Immature natural killer cell (primary cell): ENCODE measurements around the gene INSRR. TPM values are rescaled to one million over a fixed set of nuclear protein-coding genes. Genes with fewer than 3 reads are reported as not detected.

Experiments used
- DNase-seq, 3 donors: peaks; one replicate each; pipeline ENCODE4 v3.0.0; 2022; ENCODE audit warnings: mixed read lengths in 1 of 3
- H3K27ac Mint-ChIP-seq, 6 donors: one replicate each; pipeline ENCODE4 v1.8.0; 2020; ENCODE audit warnings: mixed read lengths in 6 of 6, mild to moderate bottlenecking in 5 of 6, inconsistent platforms in 4 of 6, moderate library complexity in 3 of 6
- H3K27me3 Mint-ChIP-seq, 3 donors: one replicate each; pipeline ENCODE4 v1.8.0; 2020 to 2021; ENCODE audit warnings: low read depth in 3 of 3, mild to moderate bottlenecking in 3 of 3, mixed read lengths in 3 of 3, moderate library complexity in 3 of 3, inconsistent platforms in 1 of 3
- H3K36me3 Mint-ChIP-seq, 3 donors: one replicate each; pipeline ENCODE4 v1.8.0; 2020; ENCODE audit warnings: mixed read lengths in 3 of 3, inconsistent platforms in 2 of 3, mild to moderate bottlenecking in 2 of 3
- H3K4me1 Mint-ChIP-seq, 2 donors: one replicate each; pipeline ENCODE4 v1.8.0; 2020; ENCODE audit warnings: inconsistent platforms in 2 of 2, mild to moderate bottlenecking in 2 of 2, mixed read lengths in 2 of 2, moderate library complexity in 1 of 2
- H3K4me3 Mint-ChIP-seq, 5 donors: one replicate each; pipeline ENCODE4 v1.8.0; 2020; ENCODE audit warnings: mild to moderate bottlenecking in 5 of 5, mixed read lengths in 5 of 5, inconsistent platforms in 3 of 5, moderate library complexity in 3 of 5
- H3K9me3 Mint-ChIP-seq, 6 donors: one replicate each; pipeline ENCODE4 v1.8.0; 2020; ENCODE audit warnings: mild to moderate bottlenecking in 6 of 6, mixed read lengths in 6 of 6, inconsistent platforms in 4 of 6, moderate library complexity in 3 of 6
- polyA plus RNA-seq, 3 donors: library from polyadenylated mRNA; unstranded; fragments of 300-500 nt; fragmentation: Illumina TruSeq; gene quantifications; one replicate each; pipeline ENCODE4 v1.2.3, GENCODE V29; 2021

Gene INSRR
- polyA plus RNA-seq, 3 donors from 2014 or later = not detected

DNA sequence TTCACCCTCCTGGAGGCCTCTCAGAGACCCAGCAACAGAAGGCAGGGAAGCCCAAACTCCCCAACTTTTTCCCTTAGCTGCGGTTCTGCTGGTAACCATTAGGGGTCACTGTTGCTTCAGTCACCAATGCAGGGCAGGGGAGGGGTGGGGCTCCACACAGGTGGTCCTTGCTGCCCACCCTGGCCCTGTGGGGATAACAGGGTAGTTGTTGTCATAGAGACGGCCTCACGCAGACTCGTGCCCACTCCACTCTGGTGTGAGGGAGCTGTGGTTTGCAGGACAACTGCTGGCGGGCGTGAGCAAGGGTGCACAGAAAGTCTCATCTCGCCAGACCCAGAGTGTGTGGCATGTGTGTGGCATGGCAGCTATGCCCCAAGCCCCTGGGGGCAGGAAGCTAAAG is 19.9 kb downstream of the INSRR start:
- Mint-ChIP-seq H3K27me3 (peaks cover 7 to 21% (median 14%) of the 10 kb centered on the region in 3 donors), H3K36me3 (no peaks in the 10 kb centered on the region), H3K4me1 (peaks cover 7 to 11% of the 10 kb centered on the region in 2 donors), H3K9me3 (no peaks in the 10 kb centered on the region), H3K27ac (peak overlapping the region in 5 of 6 donors; percentile 25 to 80 (median 68)), H3K4me3 (peak overlapping the region in 1 of 5 donors; percentile 34)
- DNase-seq = peak; percentile 64 to 73 (median 69)

DNA sequence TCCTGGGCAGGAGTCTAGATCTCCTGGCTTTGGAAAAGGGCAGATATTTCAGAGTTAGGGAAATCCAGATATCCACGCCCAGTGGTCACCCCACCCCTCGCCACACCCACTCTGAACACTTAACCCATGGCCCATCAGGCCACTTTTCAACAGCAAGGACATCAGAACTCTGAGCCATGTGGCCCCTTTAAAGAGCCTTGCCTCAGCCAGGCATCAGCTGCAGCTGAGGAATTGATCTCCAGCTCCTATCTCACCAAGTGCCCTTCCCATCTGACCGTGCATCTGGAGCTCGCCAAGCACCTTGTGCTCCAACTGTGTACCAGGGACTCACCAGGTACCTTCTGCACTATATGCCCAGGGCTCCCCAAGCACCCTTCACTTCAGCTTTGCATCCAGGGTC is 22.0 kb downstream of the INSRR start:
- DNase-seq = no peak
- Mint-ChIP-seq H3K4me3 (no peak overlapping the region), H3K27ac (peak overlapping the region in 2 of 6 donors; percentile 46 to 79), H3K4me1 (peaks cover 6 to 11% of the 10 kb centered on the region in 2 donors), H3K36me3 (no peaks in the 10 kb centered on the region), H3K9me3 (no peaks in the 10 kb centered on the region), H3K27me3 (peaks cover 6 to 11% (median 6%) of the 10 kb centered on the region in 3 donors)

DNA sequence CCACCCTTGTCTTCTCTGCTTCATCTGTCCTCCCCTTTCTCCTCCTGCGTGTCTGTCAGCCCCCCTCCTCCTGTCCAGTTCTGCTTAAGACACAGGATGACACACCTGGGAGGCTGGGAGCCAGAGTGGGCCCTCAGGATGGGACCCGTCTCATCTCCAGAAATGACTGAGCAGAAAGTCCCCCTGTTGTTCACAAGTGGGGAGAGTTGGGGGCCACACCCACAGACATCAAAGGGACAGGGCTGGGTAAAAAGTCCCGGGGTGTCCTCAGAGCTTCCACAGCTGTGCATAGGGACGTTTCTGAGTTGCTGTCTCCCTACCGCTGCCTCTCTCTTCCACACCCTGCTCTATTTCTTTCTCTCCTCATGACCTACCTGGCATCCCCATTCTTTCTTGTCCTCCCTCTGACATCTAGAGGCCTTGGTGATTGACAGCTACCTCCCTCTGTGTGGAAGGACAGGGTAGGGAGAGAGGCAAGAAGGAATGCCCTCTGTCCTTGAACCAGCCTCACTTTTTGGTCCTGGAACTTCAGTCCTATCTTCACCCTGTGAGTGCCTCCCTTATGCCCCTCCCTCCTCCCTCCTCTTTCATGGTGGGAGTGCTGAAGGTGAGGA is 22.8 kb downstream of the INSRR start:
- Mint-ChIP-seq H3K27ac (peak overlapping the region in 4 of 6 donors; percentile 33 to 79 (median 60)), H3K4me1 (peaks cover 6 to 11% of the 10 kb centered on the region in 2 donors), H3K4me3 (peak overlapping the region in 1 of 5 donors; percentile 55), H3K36me3 (no peaks in the 10 kb centered on the region), H3K9me3 (no peaks in the 10 kb centered on the region), H3K27me3 (peaks cover 6 to 18% (median 6%) of the 10 kb centered on the region in 3 donors)
- no peak for DNase-seq

DNA sequence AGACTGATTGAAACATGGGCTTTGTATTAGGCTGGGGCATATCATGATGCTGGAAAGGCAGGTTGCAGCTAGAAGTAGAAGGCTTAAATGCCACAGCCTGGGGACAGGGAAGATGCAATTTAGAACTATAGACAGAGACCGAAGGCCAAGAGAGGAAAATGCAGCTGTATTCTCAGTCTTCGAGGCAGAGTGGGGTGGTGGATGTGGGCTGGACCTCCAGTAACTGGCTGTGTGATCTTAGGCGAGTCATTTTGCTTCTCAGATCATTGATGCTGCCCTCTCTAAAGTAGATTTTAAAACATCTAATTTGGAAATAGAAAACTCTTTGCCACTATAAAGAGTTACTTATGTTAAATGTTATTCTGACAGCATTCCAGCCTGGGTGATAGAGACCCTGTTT is 24.6 kb downstream of the INSRR start:
- Mint-ChIP-seq H3K27me3 (peaks cover 2 to 18% (median 4%) of the 10 kb centered on the region in 3 donors), H3K9me3 (no peaks in the 10 kb centered on the region), H3K36me3 (no peaks in the 10 kb centered on the region), H3K4me1 (peaks cover 6 to 8% of the 10 kb centered on the region in 2 donors), H3K4me3 (no peak overlapping the region), H3K27ac (peak overlapping the region in 3 of 6 donors; percentile 30 to 47 (median 32))
- DNase-seq = no peak

DNA sequence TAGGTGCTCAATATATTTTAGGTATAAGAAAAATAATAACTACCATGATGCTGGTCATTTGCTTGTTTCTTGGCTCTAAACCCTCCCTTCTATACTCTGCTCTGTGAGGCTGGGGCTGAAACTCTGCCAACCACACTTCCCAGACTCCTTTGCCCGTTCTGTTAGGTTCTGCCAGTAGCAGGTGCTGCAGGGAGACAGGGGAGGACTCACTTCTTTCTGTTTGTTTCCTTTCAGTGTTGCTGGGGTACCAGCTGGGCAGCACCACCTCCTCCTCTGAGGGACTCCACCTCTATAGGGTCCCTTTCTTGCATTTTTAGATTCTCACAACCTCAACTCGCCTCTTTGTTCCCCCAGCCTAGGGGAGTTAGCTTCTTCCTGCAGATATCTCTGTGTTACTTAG is 25.3 kb downstream of the INSRR start:
- no peak for DNase-seq
- Mint-ChIP-seq H3K27ac (peak overlapping the region in 3 of 6 donors; percentile 0 to 54 (median 47)), H3K4me1 (peaks cover under 1% of the 10 kb centered on the region in 2 donors)

DNA sequence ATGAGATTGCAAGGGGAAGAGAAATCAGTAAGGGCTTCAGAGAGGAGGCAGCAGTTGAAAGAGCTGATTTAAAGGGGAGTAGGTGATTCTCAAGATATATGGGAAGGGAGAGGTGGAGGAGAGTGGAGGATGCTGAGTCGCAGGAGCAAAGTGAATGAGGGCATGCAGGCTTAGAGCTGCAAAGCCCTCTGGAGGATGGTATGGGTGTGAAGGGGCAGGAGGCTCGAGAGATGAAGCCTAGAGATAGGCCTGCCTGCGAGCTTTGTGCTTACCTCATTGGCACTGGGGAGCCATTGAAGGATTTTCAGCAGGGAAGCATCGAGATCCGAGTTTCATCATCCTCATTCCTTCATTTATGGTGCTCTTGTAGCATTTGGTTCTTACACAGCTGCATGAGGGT is 26.5 kb downstream of the INSRR start:
- H3K4me3 Mint-ChIP-seq = no peak overlapping the region
- H3K36me3 Mint-ChIP-seq = no peaks in the 10 kb centered on the region
- no peaks in the 10 kb centered on the region for H3K4me1 Mint-ChIP-seq
- no peak for DNase-seq
- H3K27ac Mint-ChIP-seq = peak overlapping the region in 2 of 6 donors; percentile 3 to 19
- no peaks in the 10 kb centered on the region for H3K9me3 Mint-ChIP-seq
- peaks cover 0 to 16% (median 4%) of the 10 kb centered on the region in 3 donors for H3K27me3 Mint-ChIP-seq

More for the DNA sequence above, 25.3 kb downstream of the INSRR start:
- Mint-ChIP-seq H3K27me3 (peaks cover 0 to 18% (median 4%) of the 10 kb centered on the region in 3 donors), H3K36me3 (no peaks in the 10 kb centered on the region), H3K9me3 (no peaks in the 10 kb centered on the region), H3K4me3 (no peak overlapping the region)

DNA sequence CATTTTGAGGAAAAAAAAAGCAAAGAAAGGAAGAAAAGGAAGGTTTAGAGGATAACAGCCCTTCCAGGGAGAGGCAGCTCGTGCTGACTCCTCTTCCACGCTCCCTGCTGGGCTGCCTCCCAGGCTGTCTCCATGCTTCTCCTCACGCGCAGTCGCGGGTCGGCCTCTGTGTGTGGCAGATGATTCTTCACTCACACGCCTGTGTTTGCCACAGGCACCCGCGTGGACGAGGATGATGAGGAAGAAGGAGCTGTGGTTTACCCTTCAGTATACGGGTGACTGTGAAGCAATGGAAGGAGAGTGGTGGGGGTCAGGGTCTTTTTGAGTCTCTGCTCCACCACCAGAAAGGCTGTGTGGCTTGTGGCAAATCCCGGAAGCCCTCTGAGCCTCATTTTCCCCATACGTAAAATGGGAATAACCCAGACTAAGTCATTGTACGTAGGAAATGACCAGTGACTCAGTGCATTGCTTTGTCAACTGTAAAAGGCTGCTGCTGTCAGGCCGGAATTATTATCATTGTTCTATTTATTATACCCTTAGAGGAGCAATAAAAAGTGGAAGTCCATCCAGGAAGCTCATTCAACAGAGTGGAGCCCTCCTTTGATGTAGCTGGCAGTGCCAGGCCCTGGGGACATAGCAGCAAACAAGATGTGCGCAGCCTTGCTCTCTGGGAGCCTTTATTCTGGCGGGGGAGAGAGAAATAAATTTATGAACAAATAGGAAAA is 30.4 kb downstream of the INSRR start:
- Mint-ChIP-seq H3K4me1 (no peaks in the 10 kb centered on the region), H3K36me3 (peaks cover 0 to 5% (median 0%) of the 10 kb centered on the region in 3 donors), H3K27ac (peak overlapping the region in 2 of 6 donors; percentile 71 to 76), H3K4me3 (no peak overlapping the region), H3K9me3 (no peaks in the 10 kb centered on the region), H3K27me3 (peaks cover 0 to 10% (median 0%) of the 10 kb centered on the region in 3 donors)
- DNase-seq = no peak

DNA sequence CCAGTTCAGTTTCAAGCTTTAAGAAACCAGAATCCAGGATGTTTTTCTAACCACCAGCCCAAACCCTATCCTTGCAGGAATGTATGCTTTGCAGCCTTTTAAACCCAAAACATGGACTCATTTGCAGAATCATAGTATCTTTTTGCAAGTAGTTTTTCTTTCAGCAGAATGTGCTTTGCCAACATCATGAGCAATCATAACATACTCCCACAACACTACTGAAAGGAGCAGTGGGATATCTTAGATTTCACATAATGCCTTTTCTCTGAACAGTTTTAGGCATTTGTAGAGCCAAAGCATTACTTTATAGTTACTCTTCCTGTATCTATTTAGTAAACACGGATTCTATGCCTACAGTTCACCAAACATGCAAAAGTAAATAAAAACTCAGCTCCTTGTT is 32.3 kb downstream of the INSRR start:
- Mint-ChIP-seq H3K27ac (no peak overlapping the region), H3K27me3 (peaks cover 0 to 8% (median 0%) of the 10 kb centered on the region in 3 donors), H3K4me1 (peaks cover 6% of the 10 kb centered on the region in 2 donors), H3K36me3 (peaks cover 0 to 5% (median 0%) of the 10 kb centered on the region in 3 donors), H3K4me3 (no peak overlapping the region), H3K9me3 (no peaks in the 10 kb centered on the region)
- no peak for DNase-seq

DNA sequence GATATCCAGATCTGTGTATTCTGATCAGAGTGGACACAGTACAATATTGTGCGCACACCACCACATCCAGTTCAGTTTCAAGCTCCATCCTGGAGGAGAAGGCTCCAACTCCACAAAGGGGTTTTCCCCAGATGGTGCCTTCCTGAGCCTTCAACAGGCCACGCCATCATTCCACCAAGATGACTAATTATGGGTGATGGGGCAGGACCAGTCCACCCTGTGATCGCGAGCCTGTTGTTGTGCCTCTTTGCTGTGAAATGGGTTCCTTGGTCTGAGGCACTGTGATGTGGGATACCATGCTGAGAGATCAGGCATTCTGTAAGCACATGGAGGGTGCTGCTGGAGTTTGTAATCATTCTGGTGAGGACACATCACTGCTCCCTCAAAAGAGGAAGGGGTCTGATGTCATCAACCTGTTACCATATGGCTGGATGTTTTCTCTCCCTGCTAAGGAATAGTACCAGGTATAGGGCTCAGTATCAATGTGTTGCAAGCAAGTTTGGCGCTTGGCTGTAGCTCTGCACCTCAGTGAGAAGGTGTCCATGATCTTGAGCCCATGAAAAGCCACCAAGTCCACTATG is 35.6 kb downstream of the INSRR start:
- DNase-seq = no peak
- Mint-ChIP-seq H3K4me3 (no peak overlapping the region), H3K9me3 (no peaks in the 10 kb centered on the region), H3K36me3 (peaks cover 0 to 9% (median 0%) of the 10 kb centered on the region in 3 donors), H3K4me1 (peaks cover 14 to 16% of the 10 kb centered on the region in 2 donors), H3K27ac (peak overlapping the region in 4 of 6 donors; percentile 20 to 83 (median 78)), H3K27me3 (peaks cover 0 to 5% (median 4%) of the 10 kb centered on the region in 3 donors)

DNA sequence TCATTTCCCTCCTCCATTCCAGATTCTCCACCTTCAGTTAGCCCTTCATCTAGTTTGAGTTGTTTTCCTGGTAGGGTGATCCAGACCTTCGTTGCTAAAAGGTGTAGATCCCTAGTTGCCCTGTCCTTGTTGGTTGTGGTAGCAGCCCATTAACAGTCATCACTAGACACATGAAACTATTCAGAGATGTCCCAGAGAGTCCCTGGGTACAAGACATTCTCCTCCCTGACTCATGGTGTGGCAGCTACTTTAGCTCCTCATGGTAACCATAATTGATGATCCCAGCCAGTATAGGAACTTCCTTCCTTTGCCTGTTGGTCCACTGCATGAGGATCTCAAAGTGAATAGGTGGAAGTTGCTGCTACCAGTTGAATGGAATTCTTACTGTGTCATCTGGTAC is 36.2 kb downstream of the INSRR start:
- H3K36me3 Mint-ChIP-seq = peaks cover 0 to 9% (median 0%) of the 10 kb centered on the region in 3 donors
- no peaks in the 10 kb centered on the region for H3K9me3 Mint-ChIP-seq
- H3K4me3 Mint-ChIP-seq = no peak overlapping the region
- peaks cover 0 to 9% (median 8%) of the 10 kb centered on the region in 3 donors for H3K27me3 Mint-ChIP-seq
- peak overlapping the region in 4 of 6 donors; percentile 24 to 83 (median 78) for H3K27ac Mint-ChIP-seq
- DNase-seq = no peak
- H3K4me1 Mint-ChIP-seq = peaks cover 18 to 22% of the 10 kb centered on the region in 2 donors

DNA sequence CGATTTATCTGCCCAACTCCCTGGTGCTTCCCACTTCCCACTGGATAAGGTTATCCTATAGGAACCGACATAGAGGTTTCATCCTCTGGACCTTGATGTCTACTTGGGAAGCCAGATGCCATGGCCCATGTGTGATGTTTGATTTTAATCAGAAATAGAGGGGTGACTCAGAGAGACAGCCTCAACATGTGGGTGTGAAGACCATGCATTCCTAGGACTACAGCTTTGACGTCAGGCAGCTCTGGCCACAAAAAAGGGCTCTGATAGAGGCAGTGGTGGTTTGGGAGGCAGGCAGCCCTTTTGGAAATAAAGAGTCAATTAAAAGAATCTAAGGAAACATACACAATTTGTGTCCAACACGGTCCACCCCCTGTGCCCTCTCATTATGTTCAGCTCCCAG is 37.1 kb downstream of the INSRR start:
- H3K36me3 Mint-ChIP-seq = peaks cover 0 to 9% (median 0%) of the 10 kb centered on the region in 3 donors
- H3K4me1 Mint-ChIP-seq = peaks cover 27 to 29% of the 10 kb centered on the region in 2 donors
- DNase-seq = peak; percentile 47 to 55 (median 48)
- no peaks in the 10 kb centered on the region for H3K9me3 Mint-ChIP-seq
- peaks cover 4 to 17% (median 14%) of the 10 kb centered on the region in 3 donors for H3K27me3 Mint-ChIP-seq
- H3K27ac Mint-ChIP-seq = peak overlapping the region in 5 of 6 donors; percentile 37 to 89 (median 75)
- peak overlapping the region in 1 of 5 donors; percentile 14 for H3K4me3 Mint-ChIP-seq

DNA sequence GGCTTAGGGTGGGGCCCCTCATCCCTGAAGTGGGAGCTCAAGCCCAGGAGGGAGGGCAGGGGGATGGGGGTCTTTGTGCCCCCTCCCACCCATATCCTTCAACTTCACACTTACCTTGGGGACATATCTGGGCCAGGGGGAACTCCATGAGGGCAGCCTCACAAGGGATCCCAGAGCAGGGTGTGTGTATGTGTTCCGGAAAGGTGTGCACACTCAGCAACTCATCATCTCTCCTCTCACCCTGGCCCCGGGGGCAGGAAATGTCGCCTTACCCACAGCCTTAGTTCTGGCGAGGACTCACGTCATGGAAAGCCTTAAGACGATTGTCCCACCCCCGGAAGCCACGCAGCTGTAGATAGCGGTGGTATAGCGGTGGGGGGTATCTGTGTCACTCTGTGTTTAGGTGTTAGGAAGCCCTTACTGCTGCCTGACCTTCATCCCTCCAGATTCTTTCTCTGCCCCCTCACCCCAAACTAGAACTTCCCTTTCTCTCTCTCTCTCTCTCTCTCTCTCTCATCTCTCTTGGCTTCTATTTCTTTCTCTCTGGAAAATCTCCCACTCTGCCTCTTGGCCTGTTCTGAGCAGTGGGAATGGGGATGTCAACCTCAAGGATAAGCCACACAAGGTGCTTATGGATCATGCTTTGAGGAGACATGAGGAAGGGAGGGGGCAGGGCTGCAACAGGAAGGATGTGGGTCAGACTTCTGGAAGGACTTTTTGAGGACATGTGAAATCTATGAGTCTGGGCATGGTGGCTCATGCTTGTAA is 42.2 kb downstream of the INSRR start, which contains the start of gene SH2D2A:
Gene SH2D2A (minus strand): TSS at position 288 of the 768 bp plus-strand sequence. CDS start 140 bp downstream, at position 148.
- peaks cover 19 to 23% (median 20%) of the 10 kb centered on the region in 3 donors for H3K36me3 Mint-ChIP-seq

DNA sequence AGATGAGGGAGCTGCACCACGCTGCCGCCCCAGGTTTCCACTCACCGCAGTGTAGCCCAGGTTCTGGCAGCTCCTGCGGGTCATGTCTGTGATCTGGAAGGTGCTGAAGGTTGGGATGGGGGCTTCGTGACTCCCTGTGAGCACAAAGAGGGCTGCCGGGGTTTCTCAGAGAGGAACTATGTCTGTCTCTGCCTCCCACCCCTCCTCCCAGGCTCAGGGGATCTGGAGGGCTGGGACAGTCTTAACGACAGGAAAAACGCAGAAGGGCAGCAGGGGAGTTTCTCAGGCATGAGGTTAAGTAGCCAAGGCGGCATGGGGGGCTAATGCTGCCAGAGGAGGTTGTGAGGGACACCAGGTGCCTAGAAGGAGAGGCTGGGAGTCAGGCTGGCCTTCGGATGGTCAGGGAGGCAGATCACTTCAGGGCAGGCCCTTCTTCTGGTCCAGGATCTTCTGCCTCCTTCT is 42.9 kb downstream of the INSRR start:
- Mint-ChIP-seq H3K27ac (peak overlapping the region; percentile 98 to 100 (median 100)), H3K36me3 (peaks cover 26 to 30% (median 27%) of the 10 kb centered on the region in 3 donors), H3K9me3 (no peaks in the 10 kb centered on the region), H3K4me1 (peaks cover 68 to 71% of the 10 kb centered on the region in 2 donors), H3K4me3 (peak overlapping the region; percentile 84 to 96 (median 94)), H3K27me3 (peaks cover 29 to 63% (median 59%) of the 10 kb centered on the region in 3 donors)
- DNase-seq = peak in 1 of 3 donors; percentile 54

More for the DNA sequence above, 42.2 kb downstream of the INSRR start, which contains the start of gene SH2D2A:
- Mint-ChIP-seq H3K4me1 (peaks cover 68 to 70% of the 10 kb centered on the region in 2 donors), H3K27ac (peak within 1 kb of the TSS; percentile 98 to 100 (median 100)), H3K4me3 (peak within 1 kb of the TSS; percentile 84 to 96 (median 94)), H3K27me3 (peaks cover 24 to 56% (median 55%) of the 10 kb centered on the region in 3 donors), H3K9me3 (no peaks in the 10 kb centered on the region)
- DNase-seq = peak; percentile 98 to 99 (median 99)
